Measurements from ENCODE around the gene CTNND2.

Gene CTNND2

GRCh38 chr5:11815916-11816315 is 88.3 kb downstream of the CTNND2 start:
- ChIA-PET CTCF (no interaction called here), POLR2A (no interaction called here)
- DNase-seq (ENCODE audit: extremely low spot score), result no peak
- no peak for TF ChIP-seq CTCF (IDR thresholded peaks at IDR 0.05; ENCODE audit: control extremely low read depth, extremely low read depth, low read depth, missing control alignments)

- ChIA-PET POLR2A (no interaction called here), CTCF (no interaction called here)
- no peak for TF ChIP-seq CTCF (IDR thresholded peaks at IDR 0.05; ENCODE audit: control extremely low read depth, extremely low read depth, low read depth, missing control alignments)
- DNase-seq (ENCODE audit: extremely low spot score), result no peak
These were observed 88.8 kb downstream of the CTNND2 start for GRCh38 chr5:11815481-11815880.

- POLR2A ChIA-PET, result no interaction called here
- CTCF ChIA-PET, result no interaction called here
- no peak for TF ChIP-seq CTCF (IDR thresholded peaks at IDR 0.05; ENCODE audit: control extremely low read depth, extremely low read depth, low read depth, missing control alignments)
- no peak for DNase-seq (ENCODE audit: extremely low spot score)
These were observed 89.9 kb downstream of the CTNND2 start for GRCh38 chr5:11814373-11814772.

- ChIA-PET CTCF (no interaction called here), POLR2A (no interaction called here)
- no peak for DNase-seq (ENCODE audit: extremely low spot score)
- no peak for TF ChIP-seq CTCF (IDR thresholded peaks at IDR 0.05; ENCODE audit: control extremely low read depth, extremely low read depth, low read depth, missing control alignments)
These were observed 94.8 kb downstream of the CTNND2 start for GRCh38 chr5:11809407-11809806.

- no peak for TF ChIP-seq CTCF (IDR thresholded peaks at IDR 0.05; ENCODE audit: control extremely low read depth, extremely low read depth, low read depth, missing control alignments)
- no peak for DNase-seq (ENCODE audit: extremely low spot score)
- ChIA-PET CTCF (no interaction called here), POLR2A (no interaction called here)
These were observed 100.8 kb downstream of the CTNND2 start for GRCh38 chr5:11803436-11803835.

- CTCF ChIA-PET, result interaction anchor here (1.2 kb wide), 1 partner anchor 11 kb away, joined by 3 read pairs; no protein-coding TSS in a partner anchor
- POLR2A ChIA-PET, result no interaction called here
- TF ChIP-seq CTCF (IDR thresholded peaks at IDR 0.05; ENCODE audit: control extremely low read depth, extremely low read depth, low read depth, missing control alignments), result no peak
- no peak for DNase-seq (ENCODE audit: extremely low spot score)
These were observed 103.2 kb downstream of the CTNND2 start for GRCh38 chr5:11801061-11801460.

- CTCF ChIA-PET, result no interaction called here
- POLR2A ChIA-PET, result no interaction called here
- TF ChIP-seq CTCF (IDR thresholded peaks at IDR 0.05; ENCODE audit: control extremely low read depth, extremely low read depth, low read depth, missing control alignments), result no peak
- no peak for DNase-seq (ENCODE audit: extremely low spot score)
These were observed 107.1 kb downstream of the CTNND2 start for GRCh38 chr5:11797132-11797531.
